Neuronal stem cell (in vitro differentiated cells): ENCODE results near the gene ZNF10.

Source experiments
- DNase-seq: peaks from one replicate; pipeline ENCODE4 v3.0.0-alpha.2; 2013; ENCODE audit warnings: low spot score
- H2AFZ ChIP-seq: one replicate; pipeline ENCODE4 v1.6.1; 2013; ENCODE audit warnings: mild to moderate bottlenecking, low read length, inconsistent platforms
- H2AK5ac ChIP-seq: 2 replicates; pipeline ENCODE4 v1.6.1; 2013; ENCODE audit warnings: low read depth, mild to moderate bottlenecking, inconsistent platforms, low read length, moderate library complexity, mixed read lengths
- H2BK120ac ChIP-seq: 2 replicates; pipeline ENCODE4 v1.6.1; 2013; ENCODE audit warnings: low read depth, mild to moderate bottlenecking, inconsistent platforms, low read length, moderate library complexity, mixed read lengths
- H2BK12ac ChIP-seq: one replicate; pipeline ENCODE4 v1.6.1; 2013; ENCODE audit warnings: low read length, inconsistent platforms
- H2BK15ac ChIP-seq: 2 replicates; pipeline ENCODE4 v1.6.1; 2013; ENCODE audit warnings: mild to moderate bottlenecking, low read length, inconsistent platforms, mixed read lengths
- H2BK5ac ChIP-seq: one replicate; pipeline ENCODE4 v1.6.1; 2013; ENCODE audit warnings: inconsistent platforms, mild to moderate bottlenecking, low read length, moderate library complexity
- H3K14ac ChIP-seq: one replicate; pipeline ENCODE4 v1.6.1; 2013; ENCODE audit warnings: low read length, inconsistent platforms
- H3K18ac ChIP-seq: 2 replicates; pipeline ENCODE4 v1.6.1; 2013; ENCODE audit warnings: low read length, inconsistent platforms
- H3K23ac ChIP-seq: 2 replicates; pipeline ENCODE4 v1.6.1; 2013; ENCODE audit warnings: low read depth, mild to moderate bottlenecking, mixed read lengths, low read length, inconsistent platforms; ENCODE audit not compliant: poor library complexity
- H3K27ac ChIP-seq: replicated peaks from 3 replicates; pipeline ENCODE4 v1.5.1; 2013; ENCODE audit warnings: low read length, inconsistent platforms
- H3K27me3 ChIP-seq, 3 experiments: 2 replicates each; pipeline ENCODE4 v1.6.1; 2013; ENCODE audit warnings: low read length in 3 of 3, mild to moderate bottlenecking in 2 of 3, inconsistent platforms in 1 of 3, low read depth in 1 of 3, mixed read lengths in 1 of 3, moderate library complexity in 1 of 3; ENCODE audit not compliant: control insufficient read depth in 3 of 3, insufficient read depth in 3 of 3
- H3K36me3 ChIP-seq, 2 donors: replicated peaks in 1 of 2; 2 replicates each; pipeline ENCODE4 v1.6.1; 2013; ENCODE audit warnings: low read length in 2 of 2; ENCODE audit not compliant: control insufficient read depth in 2 of 2, insufficient read depth in 2 of 2
- H3K4ac ChIP-seq: 2 replicates; pipeline ENCODE4 v1.6.1; 2013; ENCODE audit warnings: inconsistent platforms, mild to moderate bottlenecking, low read length, moderate library complexity
- H3K4me1 ChIP-seq, 2 donors: 1 replicate in 1 of 2; 2 replicates in 1 of 2; pipeline ENCODE4 v1.6.1; 2013; ENCODE audit warnings: low read length in 2 of 2, low read depth in 1 of 2; ENCODE audit not compliant: control insufficient read depth in 2 of 2, insufficient read depth in 1 of 2
- H3K4me2 ChIP-seq: one replicate; pipeline ENCODE4 v1.6.1; 2013; ENCODE audit warnings: mild to moderate bottlenecking, low read length, inconsistent platforms; ENCODE audit not compliant: insufficient read depth, poor library complexity, severe bottlenecking
- H3K4me3 ChIP-seq, 2 donors: 2 replicates each; pipeline ENCODE4 v1.5.1; 2013; ENCODE audit warnings: low read length in 2 of 2, mild to moderate bottlenecking in 2 of 2, inconsistent platforms in 1 of 2, moderate library complexity in 1 of 2
- H3K79me1 ChIP-seq: one replicate; pipeline ENCODE4 v1.6.1; 2013; ENCODE audit warnings: low read depth, mild to moderate bottlenecking, inconsistent platforms, low read length, moderate library complexity
- H3K9ac ChIP-seq: one replicate; pipeline ENCODE4 v1.6.1; 2013; ENCODE audit warnings: mild to moderate bottlenecking, low read depth, low read length, inconsistent platforms; ENCODE audit not compliant: poor library complexity
- H3K9me3 ChIP-seq, 2 donors: replicated peaks in 1 of 2; 2 replicates each; pipeline versions ENCODE3 to v1.6.1; 2013; ENCODE audit warnings: low read length in 2 of 2, mild to moderate bottlenecking in 2 of 2, inconsistent platforms in 1 of 2, low read depth in 1 of 2, mixed read lengths in 1 of 2, moderate library complexity in 1 of 2; ENCODE audit not compliant: control insufficient read depth in 2 of 2, insufficient read depth in 1 of 2
- H4K8ac ChIP-seq: one replicate; pipeline ENCODE4 v1.6.1; 2013; ENCODE audit warnings: low read depth, mild to moderate bottlenecking, inconsistent platforms, low read length, moderate library complexity
- H4K91ac ChIP-seq: one replicate; pipeline ENCODE4 v1.6.1; 2013; ENCODE audit warnings: low read length, low read depth, mild to moderate bottlenecking, inconsistent platforms; ENCODE audit not compliant: poor library complexity
- WGBS, 2 donors: extraction: QIAGEN DNeasy Blood & Tissue Kit; methylation state at CpG; one replicate each; pipeline ENCODE4 v1.1.7; 2013; ENCODE audit warnings: missing lambda C conversion rate in 2 of 2, mixed read lengths in 1 of 2; ENCODE audit not compliant: insufficient read length in 2 of 2, insufficient replicate concordance in 1 of 2; ENCODE audit errors: extremely low coverage in 2 of 2; 5-methylcytosine and 5-hydroxymethylcytosine counted together

The ZNF10 gene

GRCh38 chr12:133106253-133106652, 24.2 kb upstream of the ZNF10 start:
- Histone ChIP-seq H2BK120ac (no peak overlapping the region), H2BK15ac (no peak overlapping the region), H3K9me3 (peaks cover 32 to 98% of the 10 kb centered on the region in 2 donors), H3K14ac (no peak overlapping the region), H3K4me3 (no peak overlapping the region), H3K9ac (no peak overlapping the region), H4K8ac (no peak overlapping the region), H3K36me3 (peaks cover 17 to 90% of the 10 kb centered on the region in 2 donors), H4K91ac (no peak overlapping the region), H3K23ac (no peak overlapping the region), H2BK5ac (no peak overlapping the region), H3K79me1 (no peaks in the 10 kb centered on the region), H3K27ac (no peak overlapping the region), H2BK12ac (no peak overlapping the region), H3K4me2 (no peak overlapping the region), H3K4ac (no peak overlapping the region), H3K18ac (no peak overlapping the region), H3K27me3 (no peaks in the 10 kb centered on the region), H3K4me1 (no peaks in the 10 kb centered on the region), H2AK5ac (no peak overlapping the region), H2AFZ (no peak overlapping the region)
- no peak for DNase-seq
- no CpG with 5 or more reads among the region's 5 CpGs for whole genome bisulfite sequencing, 2 donors

GRCh38 chr12:133107121-133107520, 23.3 kb upstream of the ZNF10 start:
- Histone ChIP-seq H4K91ac (no peak overlapping the region), H2BK5ac (no peak overlapping the region), H3K9me3 (peaks cover 33 to 97% of the 10 kb centered on the region in 2 donors), H2BK15ac (no peak overlapping the region), H3K14ac (no peak overlapping the region), H3K4me2 (no peak overlapping the region), H3K4ac (no peak overlapping the region), H3K9ac (no peak overlapping the region), H3K18ac (no peak overlapping the region), H3K4me3 (no peak overlapping the region), H3K27me3 (no peaks in the 10 kb centered on the region), H3K27ac (no peak overlapping the region), H2AFZ (no peak overlapping the region), H3K4me1 (no peaks in the 10 kb centered on the region), H2BK12ac (no peak overlapping the region), H3K79me1 (no peaks in the 10 kb centered on the region), H2BK120ac (no peak overlapping the region), H2AK5ac (no peak overlapping the region), H3K23ac (no peak overlapping the region), H3K36me3 (peaks cover 17 to 81% of the 10 kb centered on the region in 2 donors), H4K8ac (no peak overlapping the region)
- WGBS, 2 donors = no CpG with 5 or more reads among the region's 1 CpG
- DNase-seq = no peak

GRCh38 chr12:133108150-133108549, 22.3 kb upstream of the ZNF10 start:
- Histone ChIP-seq H3K27me3 (no peaks in the 10 kb centered on the region), H3K9me3 (peaks cover 32 to 95% of the 10 kb centered on the region in 2 donors), H3K27ac (no peak overlapping the region), H2BK120ac (no peak overlapping the region), H4K8ac (no peak overlapping the region), H3K4me3 (no peak overlapping the region), H3K79me1 (no peaks in the 10 kb centered on the region), H2BK15ac (no peak overlapping the region), H2AK5ac (no peak overlapping the region), H3K14ac (no peak overlapping the region), H3K4ac (no peak overlapping the region), H3K9ac (no peak overlapping the region), H2BK12ac (no peak overlapping the region), H2BK5ac (no peak overlapping the region), H2AFZ (no peak overlapping the region), H3K36me3 (peaks cover 17 to 71% of the 10 kb centered on the region in 2 donors), H3K4me1 (no peaks in the 10 kb centered on the region), H4K91ac (no peak overlapping the region), H3K4me2 (no peak overlapping the region), H3K23ac (no peak overlapping the region), H3K18ac (no peak overlapping the region)
- no CpG with 5 or more reads among the region's 2 CpGs for WGBS, 2 donors
- DNase-seq = no peak

GRCh38 chr12:133120385-133121191, 9.8 kb upstream of the ZNF10 start:
- H3K4me3 ChIP-seq = no peak overlapping the region
- H3K27me3 ChIP-seq = no peaks in the 10 kb centered on the region
- no peak overlapping the region for H3K27ac ChIP-seq
- H2BK5ac ChIP-seq = no peak overlapping the region
- no peak overlapping the region for H4K8ac ChIP-seq
- H3K79me1 ChIP-seq = no peaks in the 10 kb centered on the region
- no peak overlapping the region for H3K4ac ChIP-seq
- no CpG with 5 or more reads among the region's 3 CpGs for WGBS, 2 donors
- peaks cover 27 to 92% of the 10 kb centered on the region in 2 donors for H3K36me3 ChIP-seq
- H3K4me2 ChIP-seq = no peak overlapping the region
- H3K9me3 ChIP-seq = peaks cover 51 to 99% of the 10 kb centered on the region in 2 donors
- H3K9ac ChIP-seq = no peak overlapping the region
- H2BK120ac ChIP-seq = no peak overlapping the region
- no peaks in the 10 kb centered on the region for H3K4me1 ChIP-seq
- no peak overlapping the region for H2BK15ac ChIP-seq
- H4K91ac ChIP-seq = no peak overlapping the region
- DNase-seq = no peak
- no peak overlapping the region for H2AFZ ChIP-seq
- H3K18ac ChIP-seq = no peak overlapping the region
- no peak overlapping the region for H2AK5ac ChIP-seq
- no peak overlapping the region for H3K14ac ChIP-seq
- H2BK12ac ChIP-seq = no peak overlapping the region
- H3K23ac ChIP-seq = no peak overlapping the region
